ENCODE results near the gene SDK1. TPM values are rescaled to one million over a fixed set of nuclear protein-coding genes. Genes with fewer than 3 reads are reported as not detected.

Gene SDK1
- total and polyA plus RNA-seq, 2 experiments from 2014 or later, result 4.1 to 16.5 TPM

- DNase-seq (ENCODE audit: low read depth in 1 of 2, low spot score in 1 of 2), result no peak
- Histone ChIP-seq H3K36me3 (no peaks in the 10 kb centered on the region), H3K27me3 (no peaks in the 10 kb centered on the region), H3K27ac (no peak overlapping the region), H3K9me3 (ENCODE audit: low read depth) (no peaks in the 10 kb centered on the region), H3K4me3 (no peak overlapping the region), H3K4me1 (ENCODE audit: low read depth) (no peaks in the 10 kb centered on the region)
- no peak for TF ChIP-seq CTCF (IDR thresholded peaks at IDR 0.05; ENCODE audit: low read depth, low read length)
These were observed 8.4 kb upstream of the SDK1 start for GRCh38 chr7:3292694-3293093.

- no peak overlapping the region for H3K4me3 ChIP-seq
- peaks cover 2% of the 10 kb centered on the region for H3K27me3 ChIP-seq
- no peaks in the 10 kb centered on the region for H3K36me3 ChIP-seq
- no peak overlapping the region for H3K27ac ChIP-seq
- no peaks in the 10 kb centered on the region for H3K4me1 ChIP-seq (ENCODE audit: low read depth)
- no peaks in the 10 kb centered on the region for H3K9me3 ChIP-seq (ENCODE audit: low read depth)
- no peak for DNase-seq (ENCODE audit: low read depth in 1 of 2, low spot score in 1 of 2)
- TF ChIP-seq CTCF (IDR thresholded peaks at IDR 0.05; ENCODE audit: low read depth, low read length), result no peak
These were observed 6.5 kb upstream of the SDK1 start for GRCh38 chr7:3294432-3295100.

- Histone ChIP-seq H3K36me3 (no peaks in the 10 kb centered on the region), H3K9me3 (ENCODE audit: low read depth) (no peaks in the 10 kb centered on the region), H3K4me1 (ENCODE audit: low read depth) (no peaks in the 10 kb centered on the region), H3K4me3 (no peak overlapping the region), H3K27ac (no peak overlapping the region), H3K27me3 (peaks cover 10% of the 10 kb centered on the region)
- DNase-seq (ENCODE audit: low read depth in 1 of 2, low spot score in 1 of 2), result no peak
- no peak for TF ChIP-seq CTCF (IDR thresholded peaks at IDR 0.05; ENCODE audit: low read depth, low read length)
These were observed 3.8 kb upstream of the SDK1 start for GRCh38 chr7:3297105-3297819.

- no peaks in the 10 kb centered on the region for H3K4me1 ChIP-seq (ENCODE audit: low read depth)
- TF ChIP-seq CTCF (IDR thresholded peaks at IDR 0.05; ENCODE audit: low read depth, low read length), result no peak
- H3K27me3 ChIP-seq, result peaks cover 14% of the 10 kb centered on the region
- DNase-seq (ENCODE audit: low read depth in 1 of 2, low spot score in 1 of 2), result peak in 1 of 2 donors; percentile 23
- peak overlapping the region; percentile 46 for H3K4me3 ChIP-seq
- no peaks in the 10 kb centered on the region for H3K36me3 ChIP-seq
- H3K9me3 ChIP-seq (ENCODE audit: low read depth), result no peaks in the 10 kb centered on the region
- no peak overlapping the region for H3K27ac ChIP-seq
These were observed 816 bp upstream of the SDK1 start for GRCh38 chr7:3300221-3300650.

GRCh38 chr7:3301449-3301731, 338 bp downstream of the SDK1 start:
- no peaks in the 10 kb centered on the region for H3K4me1 ChIP-seq (ENCODE audit: low read depth)
- no peaks in the 10 kb centered on the region for H3K9me3 ChIP-seq (ENCODE audit: low read depth)
- peak overlapping the region; percentile 63 for H3K4me3 ChIP-seq
- DNase-seq (ENCODE audit: low read depth in 1 of 2, low spot score in 1 of 2), result no peak
- TF ChIP-seq CTCF (IDR thresholded peaks at IDR 0.05; ENCODE audit: low read depth, low read length), result no peak
- no peaks in the 10 kb centered on the region for H3K36me3 ChIP-seq
- peaks cover 14% of the 10 kb centered on the region for H3K27me3 ChIP-seq
- H3K27ac ChIP-seq, result no peak overlapping the region
